GM12874 (cell line): ENCODE measurements around the gene TTC22.

ENCODE experiments used
- TF ChIP-seq, protein P1 (sequence below): IDR thresholded peaks from 2 replicates; pipeline ENCODE4 v1.5.1; 2011; ENCODE audit warnings: low read depth, mild to moderate bottlenecking, control low read depth, low read length, moderate library complexity; ENCODE audit not compliant: insufficient read depth

Gene TTC22

GRCh38 chr1:54743416-54744226, 57.5 kb downstream of the TTC22 start:
- TF ChIP-seq, protein P1, sequence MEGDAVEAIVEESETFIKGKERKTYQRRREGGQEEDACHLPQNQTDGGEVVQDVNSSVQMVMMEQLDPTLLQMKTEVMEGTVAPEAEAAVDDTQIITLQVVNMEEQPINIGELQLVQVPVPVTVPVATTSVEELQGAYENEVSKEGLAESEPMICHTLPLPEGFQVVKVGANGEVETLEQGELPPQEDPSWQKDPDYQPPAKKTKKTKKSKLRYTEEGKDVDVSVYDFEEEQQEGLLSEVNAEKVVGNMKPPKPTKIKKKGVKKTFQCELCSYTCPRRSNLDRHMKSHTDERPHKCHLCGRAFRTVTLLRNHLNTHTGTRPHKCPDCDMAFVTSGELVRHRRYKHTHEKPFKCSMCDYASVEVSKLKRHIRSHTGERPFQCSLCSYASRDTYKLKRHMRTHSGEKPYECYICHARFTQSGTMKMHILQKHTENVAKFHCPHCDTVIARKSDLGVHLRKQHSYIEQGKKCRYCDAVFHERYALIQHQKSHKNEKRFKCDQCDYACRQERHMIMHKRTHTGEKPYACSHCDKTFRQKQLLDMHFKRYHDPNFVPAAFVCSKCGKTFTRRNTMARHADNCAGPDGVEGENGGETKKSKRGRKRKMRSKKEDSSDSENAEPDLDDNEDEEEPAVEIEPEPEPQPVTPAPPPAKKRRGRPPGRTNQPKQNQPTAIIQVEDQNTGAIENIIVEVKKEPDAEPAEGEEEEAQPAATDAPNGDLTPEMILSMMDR: no peak

GRCh38 chr1:54742282-54742681, 58.8 kb downstream of the TTC22 start:
- TF ChIP-seq, protein P1: no peak

DNA sequence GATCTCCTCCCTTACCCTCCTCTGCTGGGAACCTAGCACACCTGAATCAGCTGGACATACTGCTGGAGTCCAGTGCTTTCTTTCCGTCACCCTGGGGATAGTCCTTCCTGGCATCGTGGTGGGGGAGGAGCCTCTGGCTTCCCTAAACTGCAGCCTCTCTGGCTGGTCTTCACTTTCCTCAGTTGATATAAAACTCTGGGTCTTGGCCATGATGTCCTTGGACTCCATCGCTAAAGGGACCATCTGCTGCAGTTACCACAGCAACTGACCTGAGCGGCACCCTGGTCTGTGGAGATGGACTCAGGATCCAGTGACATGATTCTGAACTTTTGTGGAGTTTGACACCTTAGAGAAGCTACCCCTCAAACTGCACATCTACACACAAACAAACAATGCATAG, 59.6 kb downstream of the TTC22 start:
- TF ChIP-seq, protein P1: no peak

DNA sequence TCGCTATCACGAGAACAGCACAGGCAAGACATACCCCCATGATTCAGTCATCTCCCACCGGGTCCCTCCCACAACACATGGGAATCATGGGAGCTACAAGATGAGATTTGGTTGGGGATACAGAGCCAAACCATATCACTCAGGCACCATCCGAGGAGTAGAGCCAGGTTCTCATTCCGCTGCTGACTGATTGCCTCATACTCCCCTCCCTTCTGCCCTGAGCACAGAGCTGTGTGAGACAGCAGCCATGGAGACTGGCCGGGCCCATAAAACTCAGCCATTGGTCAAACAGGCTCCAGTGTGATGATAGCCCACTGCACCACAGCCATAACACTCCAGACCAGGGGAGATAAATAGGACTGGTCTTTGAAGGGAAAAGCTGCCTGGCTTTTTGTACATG, 62.9 kb downstream of the TTC22 start:
- TF ChIP-seq, protein P1: no peak

GRCh38 chr1:54736685-54737084, 64.4 kb downstream of the TTC22 start:
- TF ChIP-seq, protein P1: no peak
